Measurements from ENCODE around the gene SMAD6.

GRCh38 chr15:66752078-66752477 is 50.0 kb downstream of the SMAD6 start:
- TF ChIP-seq POLR2A (IDR thresholded peaks at IDR 0.05) (no peak), CTCF (IDR thresholded peaks at IDR 0.05) (no peak)
